T-cell (primary cell): Measurements from ENCODE around the gene HABP4. TPM values are rescaled to one million over a fixed set of nuclear protein-coding genes. Genes with fewer than 3 reads are reported as not detected.
"Not testable (repeated sequence)": the region's sequence is repeated elsewhere in the genome, so short reads cannot be mapped to it uniquely, and the experiment has no call there.

Source experiments
- ATAC-seq, 4 experiments: fragments of 200-7000 bp in 3 of 4; fragments of 150-1000 bp in 1 of 4; cut with Tn5 transposase; replicated peaks in 1 of 4; 1 replicate in 3 of 4; 2 replicates in 1 of 4; pipeline ENCODE4 v1.10.0; 2021; ENCODE audit warnings: moderate library complexity in 3 of 4, mild to moderate bottlenecking in 2 of 4, moderate number of reproducible peaks in 1 of 4
- CTCF ChIA-PET, 2 donors: fragments of 300-600 bp; sonication (Branson Sonifier 250); formaldehyde crosslinking; loops; one replicate each; lab custom pipeline; 2022; ENCODE audit warnings: antibody characterized with exemption in 2 of 2; lab: Charles Lee
- POLR2A ChIA-PET, 2 donors: fragments of 300-600 bp; sonication (Branson Sonifier 250); formaldehyde crosslinking; loops; one replicate each; lab custom pipeline; 2022; ENCODE audit warnings: antibody characterized with exemption in 2 of 2; lab: Charles Lee
- DNase-seq, 35 experiments: peaks; one replicate each; pipeline versions ENCODE4 v3.0.0 to v3.0.0-alpha.2; 2013 to 2023
- H3K27ac ChIP-seq: one replicate; pipeline ENCODE4 v1.5.1; 2013; ENCODE audit warnings: low read length
- H3K27me3 ChIP-seq, 2 experiments: replicated peaks in 1 of 2; 1 replicate in 1 of 2; 2 replicates in 1 of 2; pipeline versions ENCODE4 v1.6.1 to v1.7.0; 2013; ENCODE audit warnings: low read length in 1 of 2, mixed read lengths in 1 of 2; ENCODE audit not compliant: control insufficient read depth in 2 of 2, insufficient read depth in 2 of 2; ENCODE audit errors: extremely low read depth in 1 of 2
- H3K36me3 ChIP-seq, 2 donors: 1 replicate in 1 of 2; 2 replicates in 1 of 2; pipeline versions ENCODE4 v1.6.1 to v1.7.0; 2013; ENCODE audit warnings: low read length in 1 of 2; ENCODE audit not compliant: control insufficient read depth in 2 of 2, insufficient read depth in 1 of 2; ENCODE audit errors: extremely low read depth in 1 of 2
- H3K4me1 ChIP-seq, 2 experiments: 1 replicate in 1 of 2; 2 replicates in 1 of 2; pipeline versions ENCODE4 v1.6.1 to v1.7.0; 2013; ENCODE audit warnings: low read length in 2 of 2, mixed read lengths in 1 of 2; ENCODE audit not compliant: insufficient read depth in 2 of 2, control insufficient read depth in 1 of 2; ENCODE audit errors: extremely low read depth in 1 of 2
- H3K4me3 ChIP-seq, 2 donors: 1 replicate in 1 of 2; 2 replicates in 1 of 2; pipeline versions ENCODE4 v1.5.1 to v1.7.0; 2013; ENCODE audit warnings: mild to moderate bottlenecking in 2 of 2, low read length in 1 of 2, moderate library complexity in 1 of 2; ENCODE audit not compliant: control insufficient read depth in 1 of 2; ENCODE audit errors: extremely low read depth in 1 of 2
- H3K9me3 ChIP-seq: 2 replicates; pipeline ENCODE4 v1.7.0; 2013
- H3K27ac Mint-ChIP-seq, 2 donors: one replicate each; pipeline ENCODE4 v1.8.0; 2020 to 2021; ENCODE audit warnings: mild to moderate bottlenecking in 2 of 2, mixed read lengths in 2 of 2
- H3K27me3 Mint-ChIP-seq, 2 donors: one replicate each; pipeline ENCODE4 v1.8.0; 2021 to 2022; ENCODE audit warnings: mixed read lengths in 2 of 2
- H3K36me3 Mint-ChIP-seq: one replicate; pipeline ENCODE4 v1.8.0; 2021; ENCODE audit warnings: mixed read lengths
- H3K4me1 Mint-ChIP-seq, 3 donors: one replicate each; pipeline ENCODE4 v1.8.0; 2020 to 2022; ENCODE audit warnings: mixed read lengths in 3 of 3, mild to moderate bottlenecking in 1 of 3
- H3K4me3 Mint-ChIP-seq, 3 donors: one replicate each; pipeline ENCODE4 v1.8.0; 2020 to 2022; ENCODE audit warnings: mild to moderate bottlenecking in 3 of 3, mixed read lengths in 3 of 3, moderate library complexity in 3 of 3
- H3K9me3 Mint-ChIP-seq, 3 donors: one replicate each; pipeline ENCODE4 v1.8.0; 2020 to 2022; ENCODE audit warnings: mixed read lengths in 3 of 3
- WGBS: methylation state at CpG from one replicate; pipeline ENCODE4 v1.1.5; 2013; ENCODE audit warnings: missing lambda C conversion rate; ENCODE audit not compliant: insufficient coverage; 5-methylcytosine and 5-hydroxymethylcytosine counted together
- total RNA-seq, 35 experiments: library from RNA in 6 of 35; stranded (reverse) in 6 of 35; fragments of 120-200 nt in 1 of 35; gene quantifications; one replicate each; pipeline versions ENCODE4 v1.2.1 to v1.2.4 and lab custom pipeline; 2013 to 2026

HABP4 gene
- total RNA-seq, 5 donors from 2014 or later (not counting 1 experiment from before 2014, with no cell fraction given), result 18.2 to 30.8 (median 25.3) TPM

DNA sequence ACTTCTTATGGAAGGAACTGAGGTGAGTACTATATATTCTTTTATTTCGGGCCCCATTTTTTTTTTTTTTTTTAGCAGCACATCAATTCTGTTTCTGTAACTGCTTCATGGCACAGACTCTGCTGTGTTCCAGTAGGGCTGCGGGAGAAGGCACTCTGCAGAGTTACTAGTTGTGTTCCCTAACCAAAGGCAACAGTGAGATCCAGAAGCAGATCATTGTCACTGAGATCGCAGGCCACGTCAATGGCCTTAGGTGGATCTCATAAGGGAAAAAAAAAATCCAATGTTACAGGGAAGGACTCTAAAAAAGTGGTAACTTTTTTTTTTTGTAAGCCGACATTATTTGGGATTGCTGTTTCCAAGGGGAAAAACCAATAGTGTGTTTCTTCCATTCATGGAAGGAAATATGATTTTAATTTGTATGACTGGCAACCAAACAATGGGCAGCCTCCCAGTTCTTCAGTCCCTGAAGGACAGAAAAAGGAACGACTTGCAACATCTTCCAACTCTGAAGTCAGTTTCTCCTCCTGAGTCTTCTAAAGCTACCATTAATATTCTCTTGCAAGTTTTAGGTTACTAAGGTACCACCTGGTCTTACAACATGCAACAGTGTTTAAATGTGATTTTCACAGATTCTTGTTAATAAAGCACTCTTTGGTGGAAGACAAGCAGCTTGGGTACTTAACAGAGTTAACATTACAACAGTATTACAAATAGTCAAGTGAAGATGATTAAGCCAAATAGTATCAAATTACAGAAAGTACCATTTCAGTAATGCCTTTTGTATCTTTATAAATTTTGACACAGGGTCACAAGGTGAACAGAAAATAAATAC is 52.8 kb downstream of the HABP4 start:
- ChIA-PET POLR2A (no interaction called here), CTCF (no interaction called here)
- Histone ChIP-seq H3K36me3 (no peaks in the 10 kb centered on the region), H3K9me3 (no peaks in the 10 kb centered on the region), H3K27me3 (no peaks in the 10 kb centered on the region), H3K27ac (no peak overlapping the region), H3K4me3 (no peak overlapping the region), H3K4me1 (no peaks in the 10 kb centered on the region)
- H3K4me1 Mint-ChIP-seq, result no peaks in the 10 kb centered on the region
- H3K36me3 Mint-ChIP-seq, result peaks cover 15% of the 10 kb centered on the region
- no peaks in the 10 kb centered on the region for H3K27me3 Mint-ChIP-seq
- H3K9me3 Mint-ChIP-seq, result no peaks in the 10 kb centered on the region
- 100% methylated on average over 3 of the region's 6 CpGs for WGBS
- ATAC-seq (no peak), DNase-seq (no peak)
- H3K4me3 Mint-ChIP-seq, result no peak overlapping the region
- no peak overlapping the region for H3K27ac Mint-ChIP-seq

DNA sequence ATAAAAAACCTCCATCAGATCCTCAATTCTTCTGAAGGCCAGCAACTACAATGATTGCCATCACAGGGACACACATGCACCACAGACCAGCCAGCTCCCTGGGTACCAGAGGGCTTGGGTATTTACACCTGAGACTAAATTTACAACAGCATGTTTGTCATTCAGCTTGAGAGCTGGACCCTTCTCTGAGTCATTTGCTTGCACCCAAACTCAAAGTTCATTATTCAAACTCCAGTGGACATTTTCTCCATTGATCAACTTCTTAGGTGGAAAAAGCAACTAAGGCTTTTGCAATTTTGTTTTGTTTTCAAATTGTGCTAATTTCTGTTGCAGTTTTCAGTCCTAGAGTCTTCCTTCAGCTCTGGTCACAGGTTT is 53.4 kb downstream of the HABP4 start:
- H3K9me3 Mint-ChIP-seq, H3K36me3 ChIP-seq, H3K27ac Mint-ChIP-seq, H3K27me3 ChIP-seq, H3K9me3 ChIP-seq, H3K4me1 Mint-ChIP-seq, H3K27me3 Mint-ChIP-seq, ATAC-seq, POLR2A ChIA-PET, DNase-seq, H3K27ac ChIP-seq, H3K4me3 ChIP-seq, H3K4me1 ChIP-seq, H3K4me3 Mint-ChIP-seq, CTCF ChIA-PET: not testable (repeated sequence)
- peaks cover 18% of the 10 kb centered on the region for H3K36me3 Mint-ChIP-seq

DNA sequence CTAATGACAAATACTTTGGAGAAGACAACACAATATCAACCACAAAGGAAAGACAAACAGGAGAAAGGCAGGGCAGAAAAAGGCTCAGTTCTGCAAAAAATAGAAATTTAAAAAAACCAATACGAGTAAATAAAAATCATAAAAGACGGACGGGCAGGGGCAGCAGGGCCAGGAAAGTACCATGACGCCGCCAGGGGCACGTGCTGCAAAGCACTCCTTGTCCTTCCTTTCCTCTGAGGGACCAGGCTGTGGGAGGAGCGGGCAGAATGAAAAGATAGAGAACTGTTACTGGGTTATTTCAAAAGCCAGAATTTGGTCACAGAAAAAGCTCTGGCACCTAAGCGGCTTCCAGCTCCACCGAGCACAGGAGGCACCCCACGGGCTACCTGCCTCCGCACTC is 53.9 kb downstream of the HABP4 start:
- Histone ChIP-seq H3K36me3 (peaks cover 0 to 4% of the 10 kb centered on the region in 2 donors), H3K4me3 (no peak overlapping the region), H3K9me3 (no peaks in the 10 kb centered on the region), H3K4me1 (no peaks in the 10 kb centered on the region), H3K27ac (no peak overlapping the region), H3K27me3 (no peaks in the 10 kb centered on the region)
- H3K27ac Mint-ChIP-seq, result no peak overlapping the region
- no peak for ATAC-seq
- H3K4me3 Mint-ChIP-seq, result no peak overlapping the region
- CTCF ChIA-PET, result no interaction called here
- no peak for DNase-seq
- no peaks in the 10 kb centered on the region for H3K9me3 Mint-ChIP-seq
- H3K27me3 Mint-ChIP-seq, result no peaks in the 10 kb centered on the region
- WGBS, result 95% methylated on average over 10 of the region's 11 CpGs
- no peaks in the 10 kb centered on the region for H3K4me1 Mint-ChIP-seq
- peaks cover 22% of the 10 kb centered on the region for H3K36me3 Mint-ChIP-seq
- POLR2A ChIA-PET, result no interaction called here

GRCh38 chr9:96505316-96505991 is 55.5 kb downstream of the HABP4 start:
- Histone ChIP-seq H3K36me3 (peaks cover 0 to 6% of the 10 kb centered on the region in 2 donors), H3K9me3 (no peaks in the 10 kb centered on the region), H3K4me1 (no peaks in the 10 kb centered on the region), H3K27ac (no peak overlapping the region), H3K4me3 (no peak overlapping the region), H3K27me3 (no peaks in the 10 kb centered on the region)
- CTCF ChIA-PET, result interaction anchor here in 1 of 2 donors (0.6 kb wide), 1 partner anchor 285 kb away, joined by 3 read pairs; no protein-coding TSS in a partner anchor
- Mint-ChIP-seq H3K9me3 (no peaks in the 10 kb centered on the region), H3K27me3 (no peaks in the 10 kb centered on the region), H3K4me1 (peaks cover 4 to 8% (median 7%) of the 10 kb centered on the region in 3 donors), H3K4me3 (no peak overlapping the region), H3K27ac (no peak overlapping the region), H3K36me3 (peaks cover 31% of the 10 kb centered on the region)
- POLR2A ChIA-PET, result no interaction called here
- DNase-seq (no peak), ATAC-seq (no peak)
- 91% methylated on average over 10 of the region's 13 CpGs for WGBS

GRCh38 chr9:96508227-96508940 is 58.4 kb downstream of the HABP4 start:
- no peak overlapping the region for H3K27ac ChIP-seq
- Mint-ChIP-seq H3K4me1 (peaks cover 4 to 8% (median 7%) of the 10 kb centered on the region in 3 donors), H3K27ac (no peak overlapping the region), H3K9me3 (no peaks in the 10 kb centered on the region), H3K4me3 (no peak overlapping the region), H3K36me3 (peaks cover 35% of the 10 kb centered on the region), H3K27me3 (no peaks in the 10 kb centered on the region)
- DNase-seq (no peak), ATAC-seq (no peak)
- ChIA-PET CTCF (no interaction called here), POLR2A (interaction anchor here in 1 of 2 donors (0.5 kb wide), 1 partner anchor 642 kb away, joined by 3 read pairs; no protein-coding TSS in a partner anchor)
- H3K27me3 ChIP-seq, result no peaks in the 10 kb centered on the region
- H3K36me3 ChIP-seq, result peaks cover 0 to 10% of the 10 kb centered on the region in 2 donors
- no peaks in the 10 kb centered on the region for H3K4me1 ChIP-seq
- no peaks in the 10 kb centered on the region for H3K9me3 ChIP-seq
- WGBS, result 88% methylated on average over 12 of the region's 14 CpGs
- H3K4me3 ChIP-seq, result no peak overlapping the region

DNA sequence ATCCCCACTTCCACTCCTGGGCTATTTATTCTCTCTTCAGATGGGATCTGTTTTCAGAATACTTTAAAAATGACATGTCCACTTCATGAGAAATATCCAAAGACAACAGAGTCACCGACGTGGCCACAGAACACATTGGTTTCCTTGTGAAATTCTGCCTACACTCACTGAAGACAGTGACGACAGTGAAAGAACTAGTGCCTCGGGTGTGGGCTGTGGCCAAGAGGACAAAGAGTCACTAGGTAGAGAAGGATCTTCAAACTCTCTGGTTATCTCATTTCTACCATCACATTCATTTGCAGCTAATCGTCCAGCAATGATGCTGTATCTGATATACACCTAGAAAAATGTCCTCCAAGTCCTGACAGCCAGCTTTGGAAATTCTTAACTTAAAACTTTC is 59.1 kb downstream of the HABP4 start:
- Mint-ChIP-seq H3K27me3 (no peaks in the 10 kb centered on the region), H3K36me3 (peaks cover 32% of the 10 kb centered on the region), H3K27ac (no peak overlapping the region), H3K4me1 (peaks cover 4 to 8% (median 7%) of the 10 kb centered on the region in 3 donors), H3K4me3 (no peak overlapping the region), H3K9me3 (no peaks in the 10 kb centered on the region)
- H3K9me3 ChIP-seq, result no peaks in the 10 kb centered on the region
- H3K4me3 ChIP-seq, result no peak overlapping the region
- 94% methylated on average over 3 of the region's 5 CpGs for WGBS
- ATAC-seq, result no peak
- H3K27me3 ChIP-seq, result no peaks in the 10 kb centered on the region
- no peak for DNase-seq
- POLR2A ChIA-PET, result interaction anchor here in 1 of 2 donors (0.5 kb wide), 1 partner anchor 642 kb away, joined by 3 read pairs; no protein-coding TSS in a partner anchor
- CTCF ChIA-PET, result no interaction called here
- no peaks in the 10 kb centered on the region for H3K4me1 ChIP-seq
- H3K36me3 ChIP-seq, result peaks cover 0 to 12% of the 10 kb centered on the region in 2 donors
- H3K27ac ChIP-seq, result no peak overlapping the region
